GM13977 (cell line): ENCODE data around the gene ZFAND5.

Source experiments
- DNase-seq: peaks from one replicate; pipeline ENCODE4 v3.0.0; 2012; ENCODE audit warnings: low spot score
- CTCF ChIP-seq: IDR thresholded peaks from 2 replicates; pipeline ENCODE4 v1.5.1; 2012; ENCODE audit warnings: mild to moderate bottlenecking, control low read depth; ENCODE audit not compliant: insufficient read depth; ENCODE audit errors: extremely low read depth, missing control alignments
- in situ Hi-C: fragments of 300-500 bp; cut with MboI; formaldehyde crosslinking; loops from one replicate; pipeline ENCODE4 v1.12.0; 2022; ENCODE audit warnings: low sequenced_read_pairs, low pct_unique_long_range_greater_than_20kb, mixed read lengths, inconsistent platforms; ENCODE audit not compliant: unreplicated experiment

The ZFAND5 gene

GRCh38 chr9:72349911-72350310, 15.1 kb downstream of the ZFAND5 start:
- in situ Hi-C loops = no loop called here
- TF ChIP-seq CTCF = no peak
- DNase-seq = no peak

- no peak for DNase-seq
- no peak for TF ChIP-seq CTCF
- in situ Hi-C loops = no loop called here
Observed at GRCh38 chr9:72349240-72349639, 15.8 kb downstream of the ZFAND5 start.

- no peak for DNase-seq
- TF ChIP-seq CTCF = no peak
- in situ Hi-C loops = no loop called here
Observed at GRCh38 chr9:72346333-72346732, 18.7 kb downstream of the ZFAND5 start.

GRCh38 chr9:72338631-72339030, 26.4 kb downstream of the ZFAND5 start:
- in situ Hi-C loops = no loop called here
- no peak for DNase-seq
- TF ChIP-seq CTCF = no peak

- DNase-seq = no peak
- in situ Hi-C loops = no loop called here
- no peak for TF ChIP-seq CTCF
Observed at GRCh38 chr9:72337286-72337685, 27.7 kb downstream of the ZFAND5 start.

- DNase-seq = no peak
- TF ChIP-seq CTCF = no peak
- in situ Hi-C loops = no loop called here
Observed at GRCh38 chr9:72334658-72335337, 30.2 kb downstream of the ZFAND5 start.
